A673 (cell line): ENCODE results near the gene GALNT11.
"Not testable (repeated sequence)": the region's sequence is repeated elsewhere in the genome, so short reads cannot be mapped to it uniquely, and the experiment has no call there.

Experiments
- CTCF ChIP-seq: fragments of 300-800, 200-600 bp; sonication (generic); conservative IDR thresholded peaks from 2 replicates; pipeline ENCODE4 v1.5.1; 2017; ENCODE audit warnings: low read depth, mild to moderate bottlenecking, antibody characterized with exemption, low read length, moderate library complexity, mixed read lengths
- EZH2 ChIP-seq: fragments of 200-600 bp; sonication (generic); IDR thresholded peaks from 2 replicates; pipeline ENCODE4 v1.6.1; 2017; ENCODE audit warnings: borderline replicate concordance, low read depth, mild to moderate bottlenecking, mixed read lengths, antibody characterized with exemption, low read length; ENCODE audit not compliant: poor library complexity, severe bottlenecking

GRCh38 chr7:152082073-152082721 is 56.7 kb downstream of the GALNT11 start:
- TF ChIP-seq CTCF, EZH2: not testable (repeated sequence)
